Fibroblast of lung (primary cell): ENCODE measurements around the gene ASPRV1.

Experiments used
- EZH2 ChIP-seq: IDR thresholded peaks from 2 replicates; pipeline ENCODE4 v1.5.1; 2012; ENCODE audit warnings: low read length, control low read depth, mild to moderate bottlenecking; ENCODE audit errors: missing control alignments
- TF ChIP-seq, protein P1 (sequence below), 2 donors: IDR thresholded peaks in 1 of 2; conservative IDR thresholded peaks in 1 of 2; 1 replicate in 1 of 2; 2 replicates in 1 of 2; pipeline ENCODE4 v1.5.1; 2011 to 2012; ENCODE audit warnings: low read length in 2 of 2, control low read depth in 1 of 2, inconsistent platforms in 1 of 2, low read depth in 1 of 2, mild to moderate bottlenecking in 1 of 2

DNA sequence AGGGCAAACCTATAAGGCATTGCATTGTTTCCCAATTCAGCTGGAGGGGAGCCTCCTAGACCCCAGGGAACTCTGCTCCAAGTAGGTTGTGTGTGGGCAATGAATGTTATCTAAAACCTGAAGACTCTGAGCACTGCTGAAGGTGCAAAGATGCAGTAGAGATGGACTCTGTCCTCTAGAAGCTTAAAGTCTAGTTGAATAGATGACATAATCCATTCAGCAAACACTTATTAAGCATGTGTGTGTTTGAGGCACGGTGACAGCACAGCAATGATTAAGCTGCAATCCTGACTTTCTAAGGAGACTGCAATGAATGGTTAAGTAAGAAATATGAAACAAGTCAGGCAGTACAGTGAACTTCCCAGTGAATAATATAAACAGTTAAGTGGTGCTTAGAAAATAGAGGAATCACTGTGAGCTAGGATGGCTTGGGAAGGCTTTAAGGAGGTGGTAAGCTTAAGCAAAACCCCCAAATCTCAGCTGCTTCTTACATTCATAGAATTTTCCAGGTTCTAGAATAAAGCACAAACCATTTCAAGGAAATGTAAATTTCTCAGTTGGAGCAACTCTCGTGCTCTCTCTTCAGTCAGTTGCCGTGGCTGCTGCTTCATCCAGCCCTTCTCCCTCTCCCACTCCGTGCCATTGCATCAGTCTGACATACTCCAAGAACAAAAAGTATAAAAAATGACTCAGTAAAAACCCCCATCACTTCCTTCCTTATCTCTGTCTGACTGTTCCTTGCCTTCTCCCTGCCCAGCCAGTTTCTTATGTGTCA lies 27.4 kb downstream of the ASPRV1 start:
- TF ChIP-seq, protein P1, sequence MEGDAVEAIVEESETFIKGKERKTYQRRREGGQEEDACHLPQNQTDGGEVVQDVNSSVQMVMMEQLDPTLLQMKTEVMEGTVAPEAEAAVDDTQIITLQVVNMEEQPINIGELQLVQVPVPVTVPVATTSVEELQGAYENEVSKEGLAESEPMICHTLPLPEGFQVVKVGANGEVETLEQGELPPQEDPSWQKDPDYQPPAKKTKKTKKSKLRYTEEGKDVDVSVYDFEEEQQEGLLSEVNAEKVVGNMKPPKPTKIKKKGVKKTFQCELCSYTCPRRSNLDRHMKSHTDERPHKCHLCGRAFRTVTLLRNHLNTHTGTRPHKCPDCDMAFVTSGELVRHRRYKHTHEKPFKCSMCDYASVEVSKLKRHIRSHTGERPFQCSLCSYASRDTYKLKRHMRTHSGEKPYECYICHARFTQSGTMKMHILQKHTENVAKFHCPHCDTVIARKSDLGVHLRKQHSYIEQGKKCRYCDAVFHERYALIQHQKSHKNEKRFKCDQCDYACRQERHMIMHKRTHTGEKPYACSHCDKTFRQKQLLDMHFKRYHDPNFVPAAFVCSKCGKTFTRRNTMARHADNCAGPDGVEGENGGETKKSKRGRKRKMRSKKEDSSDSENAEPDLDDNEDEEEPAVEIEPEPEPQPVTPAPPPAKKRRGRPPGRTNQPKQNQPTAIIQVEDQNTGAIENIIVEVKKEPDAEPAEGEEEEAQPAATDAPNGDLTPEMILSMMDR (conservative IDR thresholded peaks at IDR 0.05 in 1 of 2, IDR thresholded peaks at IDR 0.05 in 1 of 2; ENCODE audit: low read depth in 1 of 2, low read length in 2 of 2), result no peak
- no peak for TF ChIP-seq EZH2
